ENCODE results near the gene DCDC2. TPM values are rescaled to one million over a fixed set of nuclear protein-coding genes. Genes with fewer than 3 reads are reported as not detected.

DCDC2 gene
- total RNA-seq, 1 donor from 2014 or later: 0.30 TPM

DNA sequence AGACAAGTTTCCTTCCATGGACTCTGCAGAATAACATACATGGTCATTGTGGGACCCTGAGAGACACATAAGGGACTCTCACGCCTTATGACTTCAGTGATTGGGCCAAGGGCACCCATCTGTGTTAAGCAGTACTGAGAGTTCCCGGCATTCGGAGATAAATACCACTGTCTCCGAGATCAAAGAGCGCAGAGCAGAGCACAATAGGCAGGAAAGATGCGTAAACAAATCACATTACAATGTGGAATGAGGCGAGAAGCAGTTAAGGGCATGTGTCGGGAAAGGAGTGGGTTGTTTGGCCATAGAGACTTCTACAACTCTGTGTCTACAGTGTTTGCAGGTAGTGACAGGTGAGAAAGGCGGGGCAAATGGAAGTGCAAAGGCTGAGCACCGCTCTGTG, 174.3 kb downstream of the DCDC2 start:
- Mint-ChIP-seq H3K36me3 (ENCODE audit: low read depth) (peaks cover 3% of the 10 kb centered on the region), H3K4me1 (no peaks in the 10 kb centered on the region), H3K27me3 (ENCODE audit: low read depth) (no peaks in the 10 kb centered on the region), H3K9me3 (peaks cover 12% of the 10 kb centered on the region), H3K27ac (ENCODE audit: unreplicated experiment) (no peak overlapping the region), H3K4me3 (no peak overlapping the region)
- no peak for DNase-seq (ENCODE audit: low read depth, low spot score)
- TF ChIP-seq, protein P1, sequence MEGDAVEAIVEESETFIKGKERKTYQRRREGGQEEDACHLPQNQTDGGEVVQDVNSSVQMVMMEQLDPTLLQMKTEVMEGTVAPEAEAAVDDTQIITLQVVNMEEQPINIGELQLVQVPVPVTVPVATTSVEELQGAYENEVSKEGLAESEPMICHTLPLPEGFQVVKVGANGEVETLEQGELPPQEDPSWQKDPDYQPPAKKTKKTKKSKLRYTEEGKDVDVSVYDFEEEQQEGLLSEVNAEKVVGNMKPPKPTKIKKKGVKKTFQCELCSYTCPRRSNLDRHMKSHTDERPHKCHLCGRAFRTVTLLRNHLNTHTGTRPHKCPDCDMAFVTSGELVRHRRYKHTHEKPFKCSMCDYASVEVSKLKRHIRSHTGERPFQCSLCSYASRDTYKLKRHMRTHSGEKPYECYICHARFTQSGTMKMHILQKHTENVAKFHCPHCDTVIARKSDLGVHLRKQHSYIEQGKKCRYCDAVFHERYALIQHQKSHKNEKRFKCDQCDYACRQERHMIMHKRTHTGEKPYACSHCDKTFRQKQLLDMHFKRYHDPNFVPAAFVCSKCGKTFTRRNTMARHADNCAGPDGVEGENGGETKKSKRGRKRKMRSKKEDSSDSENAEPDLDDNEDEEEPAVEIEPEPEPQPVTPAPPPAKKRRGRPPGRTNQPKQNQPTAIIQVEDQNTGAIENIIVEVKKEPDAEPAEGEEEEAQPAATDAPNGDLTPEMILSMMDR (conservative IDR thresholded peaks at IDR 0.05): no peak

DNA sequence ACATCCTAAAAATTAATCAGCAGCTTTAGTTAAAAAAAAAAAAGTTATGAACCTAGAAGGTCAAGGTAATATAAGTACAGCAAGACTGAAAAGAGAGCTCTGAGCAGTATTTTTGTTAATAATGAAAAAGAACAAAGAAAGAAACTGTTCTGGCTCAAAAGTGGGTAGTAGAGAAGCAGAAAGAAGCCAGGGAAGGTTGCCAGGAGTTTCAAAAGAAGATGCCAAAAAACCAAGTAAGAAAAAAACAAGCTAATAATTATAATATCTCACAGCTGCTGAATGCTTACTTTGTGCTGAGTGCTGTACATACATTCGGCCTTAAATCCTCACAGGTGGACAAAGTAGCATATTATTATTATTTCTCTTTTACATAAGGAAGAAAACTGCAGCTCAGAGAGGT, 200.0 kb downstream of the DCDC2 start:
- H3K4me1 Mint-ChIP-seq: peaks cover 2% of the 10 kb centered on the region
- H3K27ac Mint-ChIP-seq (ENCODE audit: unreplicated experiment): no peak overlapping the region
- DNase-seq (ENCODE audit: low read depth, low spot score): no peak
- no peaks in the 10 kb centered on the region for H3K27me3 Mint-ChIP-seq (ENCODE audit: low read depth)
- no peak overlapping the region for H3K4me3 Mint-ChIP-seq
- peaks cover 2% of the 10 kb centered on the region for H3K9me3 Mint-ChIP-seq
- TF ChIP-seq, protein P1 (conservative IDR thresholded peaks at IDR 0.05): no peak
- H3K36me3 Mint-ChIP-seq (ENCODE audit: low read depth): no peaks in the 10 kb centered on the region

DNA sequence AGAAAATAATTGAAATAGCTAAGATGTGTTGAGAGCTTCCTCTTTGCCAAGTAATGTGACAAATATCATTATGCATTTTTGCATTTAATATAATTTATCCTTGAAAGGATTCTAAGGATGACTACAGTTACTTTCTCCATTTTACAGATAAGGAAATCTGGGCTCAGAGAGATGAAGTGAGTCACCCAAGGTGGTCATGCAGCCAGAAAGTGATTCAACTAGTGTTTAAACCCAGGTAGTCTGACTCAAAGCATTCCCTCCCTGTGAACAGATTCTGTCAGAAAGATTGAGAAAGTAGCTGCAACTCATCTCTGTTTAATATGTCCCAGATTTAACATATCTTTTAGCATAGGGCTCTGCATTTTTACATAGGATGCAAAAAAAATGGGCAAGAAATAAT, 203.7 kb downstream of the DCDC2 start:
- H3K9me3 Mint-ChIP-seq: no peaks in the 10 kb centered on the region
- no peaks in the 10 kb centered on the region for H3K27me3 Mint-ChIP-seq (ENCODE audit: low read depth)
- H3K4me1 Mint-ChIP-seq: no peaks in the 10 kb centered on the region
- TF ChIP-seq, protein P1 (conservative IDR thresholded peaks at IDR 0.05): no peak
- no peak overlapping the region for H3K27ac Mint-ChIP-seq (ENCODE audit: unreplicated experiment)
- no peak for DNase-seq (ENCODE audit: low read depth, low spot score)
- H3K36me3 Mint-ChIP-seq (ENCODE audit: low read depth): no peaks in the 10 kb centered on the region
- no peak overlapping the region for H3K4me3 Mint-ChIP-seq

DNA sequence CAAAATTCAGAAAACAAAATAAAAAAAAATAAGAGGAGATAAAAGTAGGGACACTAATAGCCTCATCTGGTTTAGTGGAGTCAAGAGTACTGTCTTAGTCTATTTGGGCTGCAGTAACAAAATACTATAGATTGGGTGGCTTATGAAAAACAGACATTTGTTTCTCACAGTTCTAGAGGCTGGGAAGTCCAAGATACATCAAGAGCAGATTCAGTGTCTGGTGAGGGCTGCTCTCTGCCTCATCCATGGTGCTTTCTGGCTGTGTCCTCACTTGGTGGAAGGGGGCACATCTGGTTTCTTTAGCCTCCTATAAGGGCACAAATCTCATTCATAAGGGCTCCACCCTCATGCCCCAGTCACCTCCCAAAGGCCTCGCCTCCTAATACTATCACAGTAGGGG, 205.8 kb downstream of the DCDC2 start:
- Mint-ChIP-seq H3K4me3 (no peak overlapping the region), H3K27me3 (ENCODE audit: low read depth) (no peaks in the 10 kb centered on the region), H3K4me1 (no peaks in the 10 kb centered on the region), H3K36me3 (ENCODE audit: low read depth) (no peaks in the 10 kb centered on the region), H3K9me3 (no peaks in the 10 kb centered on the region), H3K27ac (ENCODE audit: unreplicated experiment) (no peak overlapping the region)
- TF ChIP-seq, protein P1 (conservative IDR thresholded peaks at IDR 0.05): no peak
- no peak for DNase-seq (ENCODE audit: low read depth, low spot score)

DNA sequence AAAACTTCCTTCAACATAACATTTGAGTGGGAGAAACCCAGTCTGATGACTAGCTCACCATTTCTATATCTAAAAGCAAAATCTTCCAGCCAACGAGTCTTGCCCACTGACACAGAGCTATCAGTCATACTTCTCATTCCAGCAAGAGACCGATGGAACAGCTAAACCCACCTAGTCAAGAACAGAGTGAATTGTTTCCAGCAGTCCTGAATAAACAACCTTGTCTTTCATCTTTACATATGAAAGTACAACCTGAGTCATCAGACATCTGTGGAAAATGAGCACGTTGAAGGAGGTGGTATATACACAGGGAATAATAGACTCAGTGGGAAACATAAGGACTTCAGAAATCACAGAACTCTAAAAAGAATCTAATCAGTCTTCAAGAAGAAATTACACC, 208.0 kb downstream of the DCDC2 start:
- Mint-ChIP-seq H3K27ac (ENCODE audit: unreplicated experiment) (no peak overlapping the region), H3K27me3 (ENCODE audit: low read depth) (no peaks in the 10 kb centered on the region), H3K4me1 (no peaks in the 10 kb centered on the region), H3K36me3 (ENCODE audit: low read depth) (no peaks in the 10 kb centered on the region), H3K4me3 (no peak overlapping the region), H3K9me3 (no peaks in the 10 kb centered on the region)
- TF ChIP-seq, protein P1 (conservative IDR thresholded peaks at IDR 0.05): no peak
- no peak for DNase-seq (ENCODE audit: low read depth, low spot score)

DNA sequence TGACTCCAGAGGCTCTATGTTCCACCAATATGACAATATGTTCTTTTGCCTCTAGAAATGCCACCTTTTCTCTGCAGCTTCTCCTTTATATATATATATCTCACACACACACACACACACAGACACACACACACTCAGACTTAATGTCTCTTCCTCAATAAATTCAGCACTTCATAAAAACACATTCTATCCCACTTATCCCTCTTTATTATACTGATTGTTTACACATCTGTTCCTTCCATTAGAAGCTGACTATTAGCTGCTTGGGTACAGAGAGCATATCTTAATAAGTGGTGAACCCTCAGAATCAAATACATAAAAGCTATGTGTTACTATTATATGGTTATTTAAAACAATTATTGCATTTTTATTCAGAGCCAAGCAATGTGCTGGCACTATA, 208.6 kb downstream of the DCDC2 start:
- TF ChIP-seq, protein P1 (conservative IDR thresholded peaks at IDR 0.05): no peak

More for the DNA sequence above, 208.6 kb downstream of the DCDC2 start:
- H3K9me3 Mint-ChIP-seq: no peaks in the 10 kb centered on the region
- no peak overlapping the region for H3K4me3 Mint-ChIP-seq
- no peak overlapping the region for H3K27ac Mint-ChIP-seq (ENCODE audit: unreplicated experiment)
- no peaks in the 10 kb centered on the region for H3K27me3 Mint-ChIP-seq (ENCODE audit: low read depth)
- DNase-seq (ENCODE audit: low read depth, low spot score): no peak
- no peaks in the 10 kb centered on the region for H3K4me1 Mint-ChIP-seq
- no peaks in the 10 kb centered on the region for H3K36me3 Mint-ChIP-seq (ENCODE audit: low read depth)
